Bronchial epithelial cell (primary cell): Measurements from ENCODE around the gene SPATA31E1. TPM values are rescaled to one million over a fixed set of nuclear protein-coding genes. Genes with fewer than 3 reads are reported as not detected.

ENCODE experiments used
- DNase-seq: peaks from one replicate; pipeline ENCODE4 v3.0.0-alpha.2; 2010; ENCODE audit warnings: low read depth
- FAIRE-seq: peaks from 2 replicates; lab custom pipeline; 2011; peaks lifted over from hg19 to GRCh38; lab: Jason Lieb, UNC
- H3K27me3 ChIP-seq: 2 replicates; pipeline ENCODE4 v1.5.1; 2011; ENCODE audit warnings: low read length; ENCODE audit not compliant: control insufficient read depth, insufficient read depth
- H3K36me3 ChIP-seq: 2 replicates; pipeline ENCODE4 v1.5.1; 2011; ENCODE audit warnings: low read length; ENCODE audit not compliant: control insufficient read depth, insufficient read depth
- H3K4me3 ChIP-seq: 2 replicates; pipeline ENCODE4 v1.5.1; 2011; ENCODE audit warnings: mild to moderate bottlenecking, low read depth, low read length, control low read depth
- total RNA-seq: library from RNA; depleted of rRNA; stranded (reverse); fragments of >200 nt; gene quantifications from 2 replicates; pipeline ENCODE4 v1.2.1, GENCODE V29; 2014
- TF ChIP-seq, protein P1 (sequence below): IDR thresholded peaks from 2 replicates; pipeline ENCODE4 v1.5.1; 2011; ENCODE audit warnings: mild to moderate bottlenecking, moderate library complexity, low read length, control low read depth, inconsistent platforms; ENCODE audit not compliant: insufficient read depth, severe bottlenecking

Gene SPATA31E1
- total RNA-seq, 1 donor from 2014 or later, result not detected

GRCh38 chr9:87859137-87859536 is 23.5 kb upstream of the SPATA31E1 start:
- DNase-seq (no peak), FAIRE-seq (no peak)
- Histone ChIP-seq H3K36me3 (no peaks in the 10 kb centered on the region), H3K4me3 (no peak overlapping the region), H3K27me3 (no peaks in the 10 kb centered on the region)
- TF ChIP-seq, protein P1, sequence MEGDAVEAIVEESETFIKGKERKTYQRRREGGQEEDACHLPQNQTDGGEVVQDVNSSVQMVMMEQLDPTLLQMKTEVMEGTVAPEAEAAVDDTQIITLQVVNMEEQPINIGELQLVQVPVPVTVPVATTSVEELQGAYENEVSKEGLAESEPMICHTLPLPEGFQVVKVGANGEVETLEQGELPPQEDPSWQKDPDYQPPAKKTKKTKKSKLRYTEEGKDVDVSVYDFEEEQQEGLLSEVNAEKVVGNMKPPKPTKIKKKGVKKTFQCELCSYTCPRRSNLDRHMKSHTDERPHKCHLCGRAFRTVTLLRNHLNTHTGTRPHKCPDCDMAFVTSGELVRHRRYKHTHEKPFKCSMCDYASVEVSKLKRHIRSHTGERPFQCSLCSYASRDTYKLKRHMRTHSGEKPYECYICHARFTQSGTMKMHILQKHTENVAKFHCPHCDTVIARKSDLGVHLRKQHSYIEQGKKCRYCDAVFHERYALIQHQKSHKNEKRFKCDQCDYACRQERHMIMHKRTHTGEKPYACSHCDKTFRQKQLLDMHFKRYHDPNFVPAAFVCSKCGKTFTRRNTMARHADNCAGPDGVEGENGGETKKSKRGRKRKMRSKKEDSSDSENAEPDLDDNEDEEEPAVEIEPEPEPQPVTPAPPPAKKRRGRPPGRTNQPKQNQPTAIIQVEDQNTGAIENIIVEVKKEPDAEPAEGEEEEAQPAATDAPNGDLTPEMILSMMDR, result no peak

DNA sequence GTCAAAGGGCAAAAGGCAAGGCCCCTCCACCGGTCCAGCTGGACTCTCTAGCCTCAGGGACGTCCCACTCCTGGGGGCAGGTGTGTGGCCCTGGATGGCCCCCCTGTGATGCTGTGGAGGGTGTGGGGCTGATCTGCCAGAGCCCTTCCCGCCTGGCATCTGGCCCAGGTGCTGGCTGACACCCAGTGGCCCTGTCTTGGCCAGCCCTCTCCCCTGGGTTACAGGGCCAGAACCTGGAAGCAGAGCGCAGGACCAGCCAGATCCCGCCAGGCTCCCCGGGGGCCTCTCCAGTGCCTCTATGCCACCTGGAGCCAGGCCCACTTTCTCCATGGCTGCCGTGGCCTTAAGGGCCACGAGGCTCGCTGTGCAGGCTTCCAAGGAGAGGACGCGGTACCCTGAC is 22.9 kb upstream of the SPATA31E1 start:
- Histone ChIP-seq H3K36me3 (no peaks in the 10 kb centered on the region), H3K4me3 (no peak overlapping the region), H3K27me3 (no peaks in the 10 kb centered on the region)
- no peak for DNase-seq
- TF ChIP-seq, protein P1, result no peak
- FAIRE-seq, result no peak

- DNase-seq (no peak), FAIRE-seq (no peak)
These were observed 21.3 kb upstream of the SPATA31E1 start for GRCh38 chr9:87861332-87861731.

DNA sequence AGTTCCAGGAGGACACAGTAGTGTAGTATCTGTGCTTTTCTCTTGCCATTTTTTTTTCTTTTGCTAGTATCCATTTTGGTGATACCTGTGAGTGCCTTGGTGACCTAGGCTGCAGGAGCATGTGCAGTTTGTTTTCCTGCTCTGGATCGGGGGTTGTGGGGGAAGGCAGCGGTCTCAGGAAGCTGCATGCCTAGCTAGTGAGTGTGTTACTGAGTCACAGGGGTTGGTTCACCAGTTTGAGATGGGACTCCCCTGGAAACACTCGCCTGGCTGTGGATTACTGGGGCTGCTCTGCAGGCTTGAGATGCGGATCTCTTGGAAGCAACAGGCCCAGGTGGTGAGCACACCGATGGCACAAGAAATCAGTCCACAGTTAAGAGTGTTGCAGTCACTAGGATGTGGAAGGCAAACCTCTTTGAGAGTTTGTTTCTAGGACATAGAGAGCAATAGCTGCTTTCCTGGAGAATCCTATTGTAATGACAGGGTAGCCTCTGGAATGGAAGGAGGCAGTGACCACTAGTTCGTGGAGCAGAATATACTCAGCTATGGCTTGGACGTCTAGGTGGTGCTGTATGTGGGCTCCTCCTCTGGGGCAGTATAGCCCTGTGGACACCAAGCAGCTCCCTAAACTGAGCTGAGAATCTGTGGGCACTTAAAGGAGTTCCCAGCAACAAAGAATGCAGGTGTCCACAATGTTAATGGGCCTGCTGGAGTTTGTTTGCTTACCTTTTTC is 20.0 kb upstream of the SPATA31E1 start:
- peak; percentile 86 for DNase-seq
- FAIRE-seq, result no peak

More at GRCh38 chr9:87861332-87861731, 21.3 kb upstream of the SPATA31E1 start:
- no peaks in the 10 kb centered on the region for H3K36me3 ChIP-seq
- H3K4me3 ChIP-seq, result no peak overlapping the region
- TF ChIP-seq, protein P1, result no peak
- no peaks in the 10 kb centered on the region for H3K27me3 ChIP-seq

GRCh38 chr9:87863882-87864465 is 18.7 kb upstream of the SPATA31E1 start:
- H3K36me3 ChIP-seq, result no peaks in the 10 kb centered on the region
- TF ChIP-seq, protein P1, result no peak
- no peak overlapping the region for H3K4me3 ChIP-seq
- no peaks in the 10 kb centered on the region for H3K27me3 ChIP-seq
- DNase-seq (no peak), FAIRE-seq (no peak)

More for the DNA sequence above, 20.0 kb upstream of the SPATA31E1 start:
- TF ChIP-seq, protein P1, result no peak
- H3K36me3 ChIP-seq, result no peaks in the 10 kb centered on the region
- H3K4me3 ChIP-seq, result no peak overlapping the region
- H3K27me3 ChIP-seq, result no peaks in the 10 kb centered on the region
